Endothelial cell of umbilical vein (primary cell): ENCODE results near the gene SLC24A3.

ENCODE experiments used
- CTCF ChIP-seq, 2 donors: IDR thresholded peaks; 1 replicate in 1 of 2; 2 replicates in 1 of 2; pipeline ENCODE4 v1.5.1; 2011; ENCODE audit warnings: low read length in 2 of 2, mild to moderate bottlenecking in 2 of 2, moderate library complexity in 2 of 2, control low read depth in 1 of 2, inconsistent platforms in 1 of 2, low read depth in 1 of 2; ENCODE audit not compliant: insufficient read depth in 1 of 2; ENCODE audit errors: extremely low read depth in 1 of 2
- EZH2 ChIP-seq: IDR thresholded peaks from 2 replicates; pipeline ENCODE4 v1.6.1; 2012; ENCODE audit warnings: borderline replicate concordance, low read depth, mild to moderate bottlenecking, moderate library complexity, low read length, inconsistent platforms; ENCODE audit not compliant: severe bottlenecking
- FOS ChIP-seq: IDR thresholded peaks from 2 replicates; pipeline ENCODE4 v1.6.1; 2011; ENCODE audit warnings: mild to moderate bottlenecking, low read length, moderate library complexity, borderline replicate concordance; ENCODE audit not compliant: insufficient read depth
- GATA2 ChIP-seq: IDR thresholded peaks from 2 replicates; pipeline ENCODE4 v1.7.0; 2011; ENCODE audit warnings: low read depth, mild to moderate bottlenecking, moderate library complexity, mixed read lengths, low read length; ENCODE audit not compliant: insufficient read length, insufficient read depth
- JUN ChIP-seq: IDR thresholded peaks from 2 replicates; pipeline ENCODE4 v1.6.1; 2011; ENCODE audit warnings: borderline replicate concordance, low read depth; ENCODE audit not compliant: insufficient read length, insufficient read depth
- MAX ChIP-seq: IDR thresholded peaks from 2 replicates; pipeline ENCODE4 v1.6.1; 2011; ENCODE audit not compliant: insufficient read depth, insufficient read length
- MYC ChIP-seq: IDR thresholded peaks from one replicate; pipeline ENCODE4 v1.6.1; 2011; ENCODE audit warnings: mild to moderate bottlenecking, low read depth, low read length
- POLR2A ChIP-seq: IDR thresholded peaks from 2 replicates; pipeline ENCODE4 v1.6.1; 2012; ENCODE audit warnings: low read depth, mild to moderate bottlenecking, control low read depth, low read length
- POLR2AphosphoS5 ChIP-seq: IDR thresholded peaks from 2 replicates; pipeline ENCODE4 v1.6.1; 2012; ENCODE audit warnings: low read depth, mild to moderate bottlenecking, control low read depth, low read length, moderate library complexity; ENCODE audit not compliant: insufficient read depth

- TF ChIP-seq CTCF (IDR thresholded peaks at IDR 0.05; ENCODE audit: extremely low read depth in 1 of 2, insufficient read depth in 1 of 2, low read depth in 1 of 2, low read length in 2 of 2) (no peak), POLR2AphosphoS5 (no peak), POLR2A (no peak), EZH2 (no peak), JUN (no peak), FOS (no peak), GATA2 (no peak), MYC (no peak), MAX (no peak)
These were observed 115.0 kb downstream of the SLC24A3 start for GRCh38 chr20:19327401-19327800.
